ENCODE results near the gene IFT43.

IFT43 gene

DNA sequence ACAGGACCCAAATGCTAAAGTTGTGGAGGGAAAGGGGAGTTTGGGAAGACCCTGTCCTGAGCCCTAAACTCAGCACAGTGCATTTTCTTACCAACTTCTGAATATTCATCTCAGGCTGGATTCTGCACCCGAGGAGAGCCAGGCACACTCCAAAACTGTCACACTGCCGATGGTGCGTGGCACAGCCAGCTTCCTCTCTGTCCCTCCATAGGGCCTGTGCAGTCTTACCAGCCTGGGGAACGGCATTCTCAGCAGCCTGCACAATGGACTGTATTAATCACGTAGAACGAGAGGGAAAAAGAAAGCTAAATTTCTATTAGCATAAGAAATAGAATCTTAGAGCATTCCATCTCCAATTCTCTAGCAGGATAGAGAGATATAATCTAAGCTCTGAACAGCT lies 94.9 kb downstream of the IFT43 start:
- TF ChIP-seq TAF1 (IDR thresholded peaks at IDR 0.05; ENCODE audit: borderline replicate concordance, insufficient read depth, low read length) = no peak
- no peak for TF ChIP-seq SIN3A (IDR thresholded peaks at IDR 0.05; ENCODE audit: borderline replicate concordance, insufficient read depth, low read length)
- TF ChIP-seq FOXP2 (optimal IDR thresholded peaks at IDR 0.05; ENCODE audit: borderline replicate concordance, extremely low read depth, extremely low read length, insufficient read depth) = no peak
- TF ChIP-seq POLR2AphosphoS5 (IDR thresholded peaks at IDR 0.05; ENCODE audit: low read depth, low read length) = no peak
- TF ChIP-seq, protein P1, sequence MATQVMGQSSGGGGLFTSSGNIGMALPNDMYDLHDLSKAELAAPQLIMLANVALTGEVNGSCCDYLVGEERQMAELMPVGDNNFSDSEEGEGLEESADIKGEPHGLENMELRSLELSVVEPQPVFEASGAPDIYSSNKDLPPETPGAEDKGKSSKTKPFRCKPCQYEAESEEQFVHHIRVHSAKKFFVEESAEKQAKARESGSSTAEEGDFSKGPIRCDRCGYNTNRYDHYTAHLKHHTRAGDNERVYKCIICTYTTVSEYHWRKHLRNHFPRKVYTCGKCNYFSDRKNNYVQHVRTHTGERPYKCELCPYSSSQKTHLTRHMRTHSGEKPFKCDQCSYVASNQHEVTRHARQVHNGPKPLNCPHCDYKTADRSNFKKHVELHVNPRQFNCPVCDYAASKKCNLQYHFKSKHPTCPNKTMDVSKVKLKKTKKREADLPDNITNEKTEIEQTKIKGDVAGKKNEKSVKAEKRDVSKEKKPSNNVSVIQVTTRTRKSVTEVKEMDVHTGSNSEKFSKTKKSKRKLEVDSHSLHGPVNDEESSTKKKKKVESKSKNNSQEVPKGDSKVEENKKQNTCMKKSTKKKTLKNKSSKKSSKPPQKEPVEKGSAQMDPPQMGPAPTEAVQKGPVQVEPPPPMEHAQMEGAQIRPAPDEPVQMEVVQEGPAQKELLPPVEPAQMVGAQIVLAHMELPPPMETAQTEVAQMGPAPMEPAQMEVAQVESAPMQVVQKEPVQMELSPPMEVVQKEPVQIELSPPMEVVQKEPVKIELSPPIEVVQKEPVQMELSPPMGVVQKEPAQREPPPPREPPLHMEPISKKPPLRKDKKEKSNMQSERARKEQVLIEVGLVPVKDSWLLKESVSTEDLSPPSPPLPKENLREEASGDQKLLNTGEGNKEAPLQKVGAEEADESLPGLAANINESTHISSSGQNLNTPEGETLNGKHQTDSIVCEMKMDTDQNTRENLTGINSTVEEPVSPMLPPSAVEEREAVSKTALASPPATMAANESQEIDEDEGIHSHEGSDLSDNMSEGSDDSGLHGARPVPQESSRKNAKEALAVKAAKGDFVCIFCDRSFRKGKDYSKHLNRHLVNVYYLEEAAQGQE (IDR thresholded peaks at IDR 0.05; ENCODE audit: insufficient read depth in 1 of 2, low read depth in 2 of 2, low read length in 2 of 2) = no peak

DNA sequence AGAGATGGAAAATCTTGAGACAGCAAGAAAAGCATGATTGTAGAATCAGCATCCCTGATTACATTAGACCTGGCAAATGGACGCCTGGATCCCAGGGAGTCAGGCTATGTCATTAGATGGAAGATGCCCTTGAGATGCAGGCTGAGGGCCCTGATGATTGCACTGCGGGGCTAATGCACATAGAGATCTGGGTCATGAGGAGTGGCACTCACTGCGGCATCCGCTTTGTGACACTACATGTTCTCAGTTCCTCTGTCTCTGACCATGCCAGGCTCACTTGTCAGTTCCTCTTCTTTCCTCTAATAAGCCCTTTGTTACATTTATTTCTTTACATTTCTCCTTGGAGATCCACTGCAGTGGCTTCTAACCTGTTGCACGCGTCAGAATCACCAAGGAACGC lies 96.1 kb downstream of the IFT43 start:
- TF ChIP-seq, protein P1 (IDR thresholded peaks at IDR 0.05; ENCODE audit: insufficient read depth in 1 of 2, low read depth in 2 of 2, low read length in 2 of 2) = no peak
- no peak for TF ChIP-seq TAF1 (IDR thresholded peaks at IDR 0.05; ENCODE audit: borderline replicate concordance, insufficient read depth, low read length)
- no peak for TF ChIP-seq POLR2AphosphoS5 (IDR thresholded peaks at IDR 0.05; ENCODE audit: low read depth, low read length)
- TF ChIP-seq SIN3A (IDR thresholded peaks at IDR 0.05; ENCODE audit: borderline replicate concordance, insufficient read depth, low read length) = no peak
- TF ChIP-seq FOXP2 (optimal IDR thresholded peaks at IDR 0.05; ENCODE audit: borderline replicate concordance, extremely low read depth, extremely low read length, insufficient read depth) = no peak

DNA sequence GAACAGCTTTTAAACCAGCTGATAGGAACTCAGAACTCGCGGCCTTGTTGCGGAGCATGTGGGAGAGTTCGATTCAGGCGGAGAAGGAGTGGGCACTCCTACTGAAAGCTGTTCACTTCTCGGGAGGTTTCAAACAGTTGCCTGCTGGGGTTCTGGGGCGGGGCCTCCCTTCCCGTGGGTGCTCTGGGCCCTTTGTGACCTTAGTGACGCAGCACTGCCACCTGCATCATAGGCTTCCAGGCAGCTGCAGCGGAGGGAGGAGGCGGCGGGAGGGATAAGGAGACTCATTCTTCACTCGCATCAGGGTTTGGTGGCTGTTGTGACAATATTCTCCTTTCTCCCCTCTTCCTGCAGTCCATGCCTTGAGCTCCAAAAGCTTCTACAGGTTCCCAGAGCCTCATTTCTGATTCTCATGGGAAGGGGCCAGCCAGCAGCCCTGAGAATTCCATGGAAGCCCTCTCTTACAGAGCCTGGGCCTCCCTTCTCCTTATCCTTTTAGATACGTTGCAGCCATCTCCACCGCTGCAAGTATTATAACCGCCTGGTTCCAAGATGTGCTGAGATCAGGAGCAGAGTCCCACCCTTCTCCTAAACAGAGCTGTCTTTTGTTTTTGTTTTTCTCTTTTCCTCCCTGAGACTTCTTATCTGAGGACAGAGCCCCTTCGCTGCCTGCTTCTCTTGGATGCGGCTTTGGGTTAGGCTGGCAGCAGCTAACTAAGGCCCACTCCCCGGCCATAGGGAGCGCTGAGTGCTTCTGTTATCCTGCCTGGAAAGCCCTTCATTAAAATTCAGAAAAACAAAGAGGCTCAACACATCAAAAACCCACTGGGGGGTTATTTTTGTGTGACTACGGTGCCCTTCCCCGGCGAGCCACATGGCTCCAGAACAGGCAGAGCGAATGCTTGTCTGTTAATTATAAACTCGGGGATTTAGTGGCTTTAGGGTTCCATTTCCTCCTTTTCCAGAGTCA lies 98.5 kb downstream of the IFT43 start:
- TF ChIP-seq, protein P1 (IDR thresholded peaks at IDR 0.05; ENCODE audit: insufficient read depth in 1 of 2, low read depth in 2 of 2, low read length in 2 of 2) = no peak
- no peak for TF ChIP-seq TAF1 (IDR thresholded peaks at IDR 0.05; ENCODE audit: borderline replicate concordance, insufficient read depth, low read length)
- TF ChIP-seq SIN3A (IDR thresholded peaks at IDR 0.05; ENCODE audit: borderline replicate concordance, insufficient read depth, low read length) = no peak
- no peak for TF ChIP-seq FOXP2 (optimal IDR thresholded peaks at IDR 0.05; ENCODE audit: borderline replicate concordance, extremely low read depth, extremely low read length, insufficient read depth)
- no peak for TF ChIP-seq POLR2AphosphoS5 (IDR thresholded peaks at IDR 0.05; ENCODE audit: low read depth, low read length)

DNA sequence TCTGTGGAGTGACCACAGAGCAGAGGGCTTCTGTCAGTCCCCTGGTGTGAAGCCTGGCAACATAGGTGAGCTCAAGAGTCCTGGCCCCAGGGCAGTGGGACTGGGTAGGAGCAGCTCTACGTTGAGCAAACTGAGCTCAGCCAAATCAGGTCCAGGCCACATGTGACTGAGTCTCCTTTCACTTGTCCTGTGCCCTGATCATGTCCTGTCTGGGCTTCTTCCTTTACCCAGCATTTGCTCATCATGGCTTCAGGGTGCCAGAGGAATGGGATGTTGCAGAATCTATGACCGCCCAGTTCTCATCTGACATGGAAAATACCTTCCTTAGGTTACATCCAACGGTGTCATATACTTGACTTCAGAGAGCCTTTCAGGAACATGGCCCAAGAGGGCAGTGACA lies 99.8 kb downstream of the IFT43 start:
- TF ChIP-seq POLR2AphosphoS5 (IDR thresholded peaks at IDR 0.05; ENCODE audit: low read depth, low read length) (no peak), FOXP2 (optimal IDR thresholded peaks at IDR 0.05; ENCODE audit: borderline replicate concordance, extremely low read depth, extremely low read length, insufficient read depth) (no peak), TAF1 (IDR thresholded peaks at IDR 0.05; ENCODE audit: borderline replicate concordance, insufficient read depth, low read length) (no peak), SIN3A (IDR thresholded peaks at IDR 0.05; ENCODE audit: borderline replicate concordance, insufficient read depth, low read length) (no peak)
- TF ChIP-seq, protein P1 (IDR thresholded peaks at IDR 0.05; ENCODE audit: insufficient read depth in 1 of 2, low read depth in 2 of 2, low read length in 2 of 2) = no peak

Measured in PFSK-1 (cell line).